SHP77 (cell line): Measurements from ENCODE around the gene NFKB2.

Experiments
- DNase-seq, 2 experiments: peaks; one replicate each; lab custom pipeline; 2025; lab: John Stamatoyannopoulos, UW

The NFKB2 gene

DNA sequence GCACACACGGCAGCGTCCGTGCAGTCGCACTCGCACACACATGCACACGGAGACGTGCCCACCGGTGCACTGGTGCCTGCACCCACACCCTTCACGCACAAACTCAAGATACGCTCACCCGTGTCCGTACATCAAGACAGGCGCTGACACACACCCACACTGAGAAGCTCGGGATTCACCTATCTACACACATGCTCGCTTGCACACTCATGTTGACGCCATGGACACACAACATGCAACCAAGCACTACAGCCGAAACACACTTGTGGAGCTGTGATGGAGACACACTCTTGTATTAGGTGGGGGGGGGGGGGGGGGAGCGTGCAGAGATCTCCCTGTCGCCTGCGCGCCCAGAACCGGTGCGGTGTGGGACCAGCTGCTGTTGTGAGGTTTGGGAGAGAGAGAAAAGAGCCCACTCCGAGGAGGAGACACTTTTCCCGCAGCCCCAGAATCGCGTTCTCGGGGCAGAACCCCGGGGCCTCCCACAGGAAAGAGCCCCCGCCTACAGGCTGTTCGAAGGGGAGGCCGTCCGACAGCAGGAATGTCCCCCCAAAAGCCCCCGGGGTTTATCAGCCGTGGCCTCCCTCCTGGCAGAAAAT lies 605 bp upstream of the NFKB2 start:
- no peak for DNase-seq

DNA sequence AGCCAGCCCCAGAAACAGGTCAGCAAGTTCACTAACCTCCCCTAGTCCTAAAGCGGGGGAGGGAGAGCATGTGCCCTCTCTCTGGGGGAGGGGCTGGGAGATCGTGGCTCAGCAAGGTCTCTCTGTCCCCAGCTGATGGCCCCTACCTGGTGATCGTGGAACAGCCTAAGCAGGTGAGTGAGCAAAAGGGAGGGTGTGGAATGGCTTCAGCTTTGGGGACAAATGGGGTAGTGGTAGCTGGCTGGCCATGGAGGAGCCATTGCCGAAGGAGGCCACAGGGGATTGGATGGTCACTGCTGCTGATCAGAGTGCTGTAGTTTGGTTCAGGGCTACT lies 779 bp downstream of the NFKB2 start:
- DNase-seq = no peak

DNA sequence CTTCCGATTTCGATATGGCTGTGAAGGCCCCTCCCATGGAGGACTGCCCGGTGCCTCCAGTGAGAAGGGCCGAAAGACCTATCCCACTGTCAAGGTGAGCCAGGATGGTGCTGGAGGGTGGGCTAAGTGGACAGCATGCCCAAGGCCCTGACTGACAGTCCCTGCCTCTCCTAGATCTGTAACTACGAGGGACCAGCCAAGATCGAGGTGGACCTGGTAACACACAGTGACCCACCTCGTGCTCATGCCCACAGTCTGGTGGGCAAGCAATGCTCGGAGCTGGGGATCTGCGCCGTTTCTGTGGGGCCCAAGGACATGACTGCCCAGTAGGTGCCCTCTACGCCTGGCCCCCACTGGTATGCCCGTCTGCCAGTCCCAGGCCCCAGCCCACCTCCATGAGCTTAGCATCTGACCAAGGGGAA lies 1.2 kb downstream of the NFKB2 start:
- DNase-seq = no peak

DNA sequence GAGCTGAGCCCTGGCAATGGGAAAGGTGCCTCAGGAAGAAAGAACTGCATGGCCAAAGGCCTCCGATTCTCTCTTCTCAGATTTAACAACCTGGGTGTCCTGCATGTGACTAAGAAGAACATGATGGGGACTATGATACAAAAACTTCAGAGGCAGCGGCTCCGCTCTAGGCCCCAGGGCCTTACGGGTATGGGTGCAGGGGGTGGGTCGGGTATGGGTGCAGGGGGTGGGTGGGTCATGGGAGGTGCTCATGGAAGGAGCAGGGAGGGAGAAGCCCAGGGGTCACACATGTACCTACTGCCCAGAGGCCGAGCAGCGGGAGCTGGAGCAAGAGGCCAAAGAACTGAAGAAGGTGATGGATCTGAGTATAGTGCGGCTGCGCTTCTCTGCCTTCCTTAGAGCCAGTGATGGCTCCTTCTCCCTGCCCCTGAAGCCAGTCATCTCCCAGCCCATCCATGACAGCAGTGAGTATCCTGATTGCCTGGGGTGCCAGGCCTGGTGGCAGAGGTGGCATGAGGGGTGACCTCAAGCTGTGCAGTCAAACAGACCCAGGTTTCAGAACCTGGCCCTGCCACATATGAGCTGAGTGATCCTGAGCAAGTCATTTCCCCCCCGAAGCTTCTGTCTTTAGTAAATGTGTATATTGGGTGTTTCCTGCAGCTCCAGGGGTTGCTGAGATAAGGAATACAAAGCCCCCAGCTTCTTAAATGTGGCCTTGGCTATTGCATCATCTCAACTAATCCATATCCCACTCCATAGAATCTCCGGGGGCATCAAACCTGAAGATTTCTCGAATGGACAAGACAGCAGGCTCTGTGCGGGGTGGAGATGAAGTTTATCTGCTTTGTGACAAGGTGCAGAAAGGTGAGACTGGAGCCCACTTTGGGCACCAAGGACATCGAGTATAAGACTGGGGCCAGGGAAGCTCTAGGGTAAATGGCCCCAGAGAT lies 2.0 kb downstream of the NFKB2 start:
- DNase-seq = no peak

DNA sequence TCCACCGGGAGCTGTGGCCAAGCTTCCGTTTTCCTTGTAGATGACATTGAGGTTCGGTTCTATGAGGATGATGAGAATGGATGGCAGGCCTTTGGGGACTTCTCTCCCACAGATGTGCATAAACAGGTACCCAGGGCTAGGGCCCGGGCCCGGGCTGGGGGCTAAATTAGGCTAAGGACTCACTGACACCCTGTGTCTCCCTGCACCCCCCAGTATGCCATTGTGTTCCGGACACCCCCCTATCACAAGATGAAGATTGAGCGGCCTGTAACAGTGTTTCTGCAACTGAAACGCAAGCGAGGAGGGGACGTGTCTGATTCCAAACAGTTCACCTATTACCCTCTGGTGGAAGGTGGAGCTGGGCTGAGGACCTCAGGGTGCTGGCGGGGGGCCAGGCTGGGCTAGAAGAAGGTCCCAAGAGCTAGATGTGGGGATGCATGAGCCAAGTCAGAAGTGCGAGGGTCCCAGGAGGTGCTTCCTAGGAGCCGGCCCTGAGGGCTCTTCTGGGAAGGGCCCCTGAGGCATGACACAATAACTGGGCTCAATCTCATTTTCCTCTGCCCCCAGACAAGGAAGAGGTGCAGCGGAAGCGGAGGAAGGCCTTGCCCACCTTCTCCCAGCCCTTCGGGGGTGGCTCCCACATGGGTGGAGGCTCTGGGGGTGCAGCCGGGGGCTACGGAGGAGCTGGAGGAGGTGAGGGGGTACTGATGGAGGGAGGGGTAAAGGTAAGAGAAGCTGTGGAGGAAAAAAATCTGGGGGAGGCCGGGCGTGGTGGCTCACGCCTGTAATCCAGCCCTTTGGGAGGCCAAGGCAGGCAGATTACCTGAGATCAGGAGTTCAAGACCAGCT lies 2.9 kb downstream of the NFKB2 start:
- DNase-seq = no peak

DNA sequence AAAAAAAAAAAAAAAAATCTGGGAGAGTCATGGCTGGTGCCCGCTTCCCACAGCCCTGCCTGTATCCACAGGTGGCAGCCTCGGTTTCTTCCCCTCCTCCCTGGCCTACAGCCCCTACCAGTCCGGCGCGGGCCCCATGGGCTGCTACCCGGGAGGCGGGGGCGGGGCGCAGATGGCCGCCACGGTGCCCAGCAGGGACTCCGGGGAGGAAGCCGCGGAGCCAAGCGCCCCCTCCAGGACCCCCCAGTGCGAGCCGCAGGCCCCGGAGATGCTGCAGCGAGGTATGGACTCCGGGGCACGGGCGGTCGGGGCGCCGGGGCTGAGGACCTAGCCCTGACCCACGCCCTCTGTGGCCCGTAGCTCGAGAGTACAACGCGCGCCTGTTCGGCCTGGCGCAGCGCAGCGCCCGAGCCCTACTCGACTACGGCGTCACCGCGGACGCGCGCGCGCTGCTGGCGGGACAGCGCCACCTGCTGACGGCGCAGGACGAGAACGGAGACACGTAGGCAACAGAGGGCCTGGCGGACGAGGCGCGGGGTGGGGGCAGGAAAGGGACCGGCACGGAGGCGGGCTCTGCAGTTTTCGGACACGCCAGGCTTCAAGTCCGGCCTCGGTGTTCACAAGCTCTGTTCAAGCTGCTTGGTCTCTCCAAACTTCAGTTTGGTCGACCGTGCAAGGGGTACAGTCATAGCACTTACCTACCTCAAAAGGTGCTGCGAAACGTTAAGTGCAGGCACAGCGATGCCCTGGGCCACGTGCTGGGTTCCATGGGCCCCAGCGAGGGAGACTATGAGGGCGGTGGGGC lies 3.9 kb downstream of the NFKB2 start:
- DNase-seq = peak; percentile 48 to 81

DNA sequence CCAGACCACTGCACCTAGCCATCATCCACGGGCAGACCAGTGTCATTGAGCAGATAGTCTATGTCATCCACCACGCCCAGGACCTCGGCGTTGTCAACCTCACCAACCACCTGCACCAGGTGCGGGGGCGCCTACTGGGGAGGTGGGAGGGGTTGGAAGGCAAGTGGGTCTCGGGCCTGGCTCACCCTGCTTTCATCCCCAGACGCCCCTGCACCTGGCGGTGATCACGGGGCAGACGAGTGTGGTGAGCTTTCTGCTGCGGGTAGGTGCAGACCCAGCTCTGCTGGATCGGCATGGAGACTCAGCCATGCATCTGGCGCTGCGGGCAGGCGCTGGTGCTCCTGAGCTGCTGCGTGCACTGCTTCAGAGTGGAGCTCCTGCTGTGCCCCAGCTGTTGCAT lies 4.6 kb downstream of the NFKB2 start:
- DNase-seq = no peak

DNA sequence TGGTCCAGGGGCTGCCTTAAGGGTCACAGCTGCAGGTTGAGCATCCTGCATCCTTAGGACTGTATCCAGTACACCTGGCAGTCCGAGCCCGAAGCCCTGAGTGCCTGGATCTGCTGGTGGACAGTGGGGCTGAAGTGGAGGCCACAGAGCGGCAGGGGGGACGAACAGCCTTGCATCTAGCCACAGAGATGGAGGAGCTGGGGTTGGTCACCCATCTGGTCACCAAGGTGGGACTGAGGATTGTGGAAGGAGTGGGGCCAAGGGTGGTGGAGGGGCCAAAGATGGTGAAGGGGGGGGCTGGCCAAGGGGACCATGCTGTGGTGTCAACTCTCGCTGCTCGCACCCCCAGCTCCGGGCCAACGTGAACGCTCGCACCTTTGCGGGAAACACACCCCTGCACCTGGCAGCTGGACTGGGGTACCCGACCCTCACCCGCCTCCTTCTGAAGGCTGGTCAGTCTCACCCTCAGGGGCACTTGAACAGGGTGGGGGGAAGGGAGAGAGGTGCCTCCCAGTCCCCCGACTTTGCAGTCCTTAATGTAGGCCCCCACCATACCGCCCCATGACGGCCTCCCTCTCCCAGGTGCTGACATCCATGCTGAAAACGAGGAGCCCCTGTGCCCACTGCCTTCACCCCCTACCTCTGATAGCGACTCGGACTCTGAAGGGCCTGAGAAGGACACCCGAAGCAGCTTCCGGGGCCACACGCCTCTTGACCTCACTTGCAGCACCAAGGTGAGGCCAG lies 5.3 kb downstream of the NFKB2 start:
- DNase-seq = no peak

DNA sequence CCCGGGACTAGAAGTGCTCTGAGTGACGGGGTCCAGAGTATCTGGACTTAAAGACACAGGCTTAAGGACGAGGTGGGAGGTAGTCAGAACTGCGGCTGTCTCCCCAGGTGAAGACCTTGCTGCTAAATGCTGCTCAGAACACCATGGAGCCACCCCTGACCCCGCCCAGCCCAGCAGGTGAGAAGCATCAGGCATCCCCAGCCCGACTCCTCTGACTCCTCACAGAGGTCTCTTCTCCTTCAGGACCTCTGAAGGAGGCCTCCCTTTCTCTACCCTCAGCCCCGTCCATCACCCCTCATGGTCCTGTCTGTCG lies 5.8 kb downstream of the NFKB2 start:
- DNase-seq = no peak

DNA sequence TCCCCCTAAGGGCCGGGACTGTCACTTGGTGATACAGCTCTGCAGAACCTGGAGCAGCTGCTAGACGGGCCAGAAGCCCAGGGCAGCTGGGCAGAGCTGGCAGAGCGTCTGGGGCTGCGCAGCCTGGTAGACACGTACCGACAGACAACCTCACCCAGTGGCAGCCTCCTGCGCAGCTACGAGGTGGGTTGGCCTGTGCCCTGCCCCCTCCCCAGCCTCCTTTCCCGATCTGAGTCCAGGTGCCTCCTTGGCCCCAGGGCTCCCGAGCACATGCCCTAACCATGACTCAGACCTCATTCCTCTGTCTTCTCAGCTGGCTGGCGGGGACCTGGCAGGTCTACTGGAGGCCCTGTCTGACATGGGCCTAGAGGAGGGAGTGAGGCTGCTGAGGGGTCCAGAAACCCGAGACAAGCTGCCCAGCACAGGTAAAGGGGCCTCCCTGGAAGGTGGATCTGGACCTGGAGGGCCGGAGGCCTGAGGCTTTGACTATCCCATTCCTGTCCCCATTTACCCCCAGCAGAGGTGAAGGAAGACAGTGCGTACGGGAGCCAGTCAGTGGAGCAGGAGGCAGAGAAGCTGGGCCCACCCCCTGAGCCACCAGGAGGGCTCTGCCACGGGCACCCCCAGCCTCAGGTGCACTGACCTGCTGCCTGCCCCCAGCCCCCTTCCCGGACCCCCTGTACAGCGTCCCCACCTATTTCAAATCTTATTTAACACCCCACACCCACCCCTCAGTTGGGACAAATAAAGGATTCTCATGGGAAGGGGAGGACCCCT lies 6.4 kb downstream of the NFKB2 start:
- no peak for DNase-seq

DNA sequence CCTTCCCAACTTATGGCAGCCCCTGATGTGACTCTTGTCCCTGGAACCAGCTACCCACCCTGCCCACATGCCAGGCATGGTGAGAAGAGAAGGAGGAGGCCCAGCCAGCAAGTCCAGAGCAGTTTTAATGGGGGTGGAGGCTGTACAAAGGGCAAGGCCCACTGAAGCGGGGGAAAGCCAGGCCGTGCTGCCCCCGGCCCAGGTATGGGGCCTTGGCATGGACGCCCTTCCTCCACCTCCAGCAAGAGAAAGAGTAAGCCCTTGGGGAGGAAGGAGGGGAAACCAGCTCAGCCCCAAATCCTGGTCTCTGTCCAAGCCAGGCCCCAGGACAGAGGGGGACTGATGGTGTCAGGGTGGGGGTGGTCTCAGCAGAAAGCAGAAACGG lies 7.0 kb downstream of the NFKB2 start:
- DNase-seq = no peak

DNA sequence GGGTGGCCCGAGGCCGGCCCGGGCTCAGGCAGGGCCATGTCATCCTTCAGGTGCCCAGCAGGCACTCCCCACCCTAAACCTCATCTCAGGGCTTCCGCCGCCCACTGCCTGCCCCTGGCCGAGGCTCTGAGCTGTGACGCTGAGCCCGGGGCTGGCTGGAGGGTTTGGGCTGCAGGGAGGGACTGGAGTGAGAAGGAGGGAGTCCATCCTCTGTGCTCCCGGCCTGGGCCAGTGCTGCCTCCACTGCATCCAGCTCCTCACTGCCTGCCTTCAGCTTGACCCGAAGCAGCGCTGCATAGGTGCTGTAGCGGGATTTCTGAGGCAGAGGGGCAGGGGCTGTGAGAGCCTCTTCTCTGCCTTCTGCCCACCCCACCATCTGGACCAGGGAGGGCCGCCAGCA lies 7.6 kb downstream of the NFKB2 start:
- no peak for DNase-seq

DNA sequence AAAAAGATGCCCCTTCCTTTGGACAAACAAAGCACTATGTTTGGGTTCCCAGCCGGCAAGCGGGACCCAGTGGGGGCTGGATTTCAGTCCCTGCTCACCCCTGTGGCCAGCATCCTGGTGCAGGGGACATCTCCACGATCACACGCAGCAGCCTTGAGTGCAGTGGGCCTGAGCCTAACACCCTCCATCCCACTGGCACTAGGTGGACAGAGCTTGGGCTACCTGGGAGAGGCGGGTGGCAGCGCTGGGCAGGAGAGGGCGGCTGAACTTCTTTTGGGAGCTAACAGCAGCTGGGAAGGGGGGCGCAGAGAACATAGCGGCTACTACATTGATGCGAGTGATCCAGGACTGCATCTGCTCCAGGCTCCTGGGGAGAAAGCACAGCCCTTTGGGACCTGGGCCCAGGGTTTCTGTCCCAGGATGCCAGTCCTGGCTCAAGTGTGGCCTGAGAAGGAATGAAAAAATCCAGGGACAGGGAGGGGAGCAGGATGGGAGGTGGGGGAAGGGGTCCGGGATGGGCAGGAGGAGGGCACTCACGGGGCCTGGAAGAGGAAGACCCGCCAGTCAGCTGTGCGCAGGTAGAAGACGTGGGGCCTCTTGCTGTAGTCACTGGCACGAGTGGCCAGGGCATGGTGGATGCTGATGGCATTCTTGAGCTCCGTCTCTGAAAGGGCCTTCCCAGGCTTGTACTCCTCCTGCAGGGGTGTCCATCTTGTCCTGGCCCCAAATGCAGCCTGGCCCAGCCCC lies 9.0 kb downstream of the NFKB2 start:
- no peak for DNase-seq

DNA sequence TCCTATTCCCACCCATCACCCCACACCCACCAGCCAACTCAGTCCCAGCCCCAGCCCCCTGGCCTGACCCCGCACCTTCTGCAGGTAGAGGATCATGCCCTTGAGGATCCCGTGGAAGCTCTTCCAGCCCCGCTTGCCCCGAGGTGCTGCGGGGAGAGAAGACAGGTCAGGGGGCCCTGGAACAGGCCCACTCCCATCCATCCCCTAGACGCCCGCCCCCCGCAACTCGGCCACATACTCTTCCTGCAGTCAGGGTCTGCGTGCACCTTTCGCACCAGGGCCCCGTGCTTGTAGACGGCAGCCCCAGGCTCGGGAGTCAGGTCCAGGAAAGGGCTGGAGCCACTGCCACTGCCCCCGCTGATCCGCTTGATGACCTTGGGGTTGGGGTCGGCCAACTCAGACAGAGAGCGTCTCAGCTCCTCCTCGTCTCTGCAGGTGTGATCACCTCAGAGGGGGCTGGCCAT lies 9.6 kb downstream of the NFKB2 start:
- DNase-seq = no peak

DNA sequence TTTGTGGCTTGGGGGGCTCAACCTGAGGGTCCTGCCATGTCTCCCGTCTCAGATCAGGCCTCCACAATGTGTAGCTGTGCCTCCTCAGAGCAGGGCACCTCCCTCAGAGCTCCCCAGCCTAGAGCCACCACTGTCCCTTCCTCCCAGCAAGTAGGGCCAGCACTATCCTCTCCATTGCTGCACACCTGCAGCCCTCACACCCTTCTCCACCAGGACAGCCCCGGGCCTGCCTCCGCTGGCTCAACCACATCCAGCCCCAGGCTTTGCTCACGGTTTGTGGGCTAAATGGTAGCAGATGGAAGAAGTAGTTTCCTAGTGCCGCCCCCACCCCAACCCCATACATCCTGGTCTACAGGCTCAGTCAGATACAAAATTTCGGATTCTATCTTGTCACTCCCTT lies 10.1 kb downstream of the NFKB2 start:
- no peak for DNase-seq

DNA sequence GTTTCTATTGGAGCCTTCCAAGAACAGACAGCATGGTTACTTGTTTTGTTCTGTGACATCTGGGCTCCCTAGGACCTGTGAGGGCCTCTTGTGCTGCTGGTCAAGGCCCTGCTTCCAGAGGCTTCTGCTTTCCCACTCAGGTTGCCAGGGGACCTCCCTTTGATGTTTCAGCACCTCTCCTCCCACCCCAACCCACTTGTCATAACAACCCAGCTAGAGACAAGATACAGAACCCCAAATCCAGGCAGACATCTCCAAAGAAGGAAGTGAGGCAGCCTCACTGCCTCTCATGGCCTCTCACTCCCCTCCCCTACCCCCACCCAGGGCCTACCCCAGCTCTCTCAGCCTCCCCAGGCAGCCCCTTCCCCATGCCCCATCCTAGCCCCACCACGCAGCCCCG lies 11.3 kb downstream of the NFKB2 start:
- no peak for DNase-seq

DNA sequence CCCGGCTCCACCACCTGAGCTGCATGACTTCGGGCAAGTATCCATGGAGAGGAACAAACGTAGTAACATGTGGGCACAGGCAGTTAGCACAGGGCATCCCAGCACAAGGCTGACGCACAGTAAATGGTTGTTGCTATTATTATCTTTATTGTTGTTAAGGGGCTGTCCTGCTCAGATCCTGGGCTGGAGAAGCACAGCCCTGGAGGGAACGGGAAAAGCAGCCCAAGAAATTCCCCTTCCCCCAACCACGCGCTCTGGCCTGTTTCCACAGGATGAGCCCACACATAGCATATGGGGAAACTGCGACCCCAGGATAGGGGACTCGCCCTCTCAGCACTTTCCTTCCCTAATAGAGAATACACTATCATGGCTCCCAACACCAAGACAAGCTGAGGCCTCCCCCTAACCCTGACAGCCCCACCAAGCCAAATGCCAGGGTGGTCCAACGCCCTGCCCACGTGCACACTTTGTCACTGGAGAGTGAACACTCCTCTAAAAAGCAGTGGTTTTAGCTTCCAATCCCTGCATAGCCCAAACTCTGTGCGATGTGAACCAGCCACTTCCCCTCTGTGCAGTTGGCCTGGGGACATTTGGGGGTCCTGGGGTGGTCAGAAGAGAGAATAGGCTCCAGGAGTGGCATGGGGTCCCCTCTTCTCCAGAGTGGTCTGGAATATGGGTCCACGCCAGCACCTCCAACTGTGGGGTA lies 12.1 kb downstream of the NFKB2 start:
- DNase-seq = no peak

DNA sequence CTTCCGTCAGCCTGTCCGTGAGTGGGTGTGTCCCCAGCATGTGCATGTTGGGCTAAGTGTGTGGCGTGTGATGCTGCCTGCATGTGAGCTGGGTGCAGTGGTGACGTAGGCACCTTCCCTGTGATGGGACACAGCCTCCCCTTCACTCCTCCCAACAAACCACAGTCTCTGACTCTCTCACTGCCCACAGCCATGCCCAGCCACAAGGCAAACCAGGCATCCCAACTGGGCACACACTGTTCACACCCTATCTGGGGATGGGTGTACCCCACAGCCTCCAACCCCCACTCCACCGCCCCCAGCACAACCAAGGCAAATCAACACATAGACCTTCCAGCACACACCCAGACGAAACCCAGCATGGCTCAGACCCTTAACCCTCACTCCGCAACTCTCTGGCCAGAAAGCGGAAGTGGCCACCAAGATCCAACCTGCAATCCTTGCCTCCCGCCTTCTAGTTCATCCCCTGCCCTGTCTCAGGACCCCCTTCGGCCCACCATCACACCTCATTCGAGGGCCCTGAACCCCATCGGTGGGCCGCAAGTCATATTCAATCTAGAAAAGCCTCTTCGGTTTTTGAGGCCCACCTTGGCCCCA lies 12.7 kb downstream of the NFKB2 start:
- DNase-seq = no peak
